GM18517 (cell line): ENCODE measurements around the gene EXOSC3.

ENCODE experiments used
- ATAC-seq: cut with Tn5 transposase; IDR thresholded peaks from one replicate; pipeline ENCODE4 v1.9.1; 2021; ENCODE audit warnings: mild to moderate bottlenecking, moderate library complexity; ENCODE audit not compliant: unreplicated experiment

EXOSC3 gene

DNA sequence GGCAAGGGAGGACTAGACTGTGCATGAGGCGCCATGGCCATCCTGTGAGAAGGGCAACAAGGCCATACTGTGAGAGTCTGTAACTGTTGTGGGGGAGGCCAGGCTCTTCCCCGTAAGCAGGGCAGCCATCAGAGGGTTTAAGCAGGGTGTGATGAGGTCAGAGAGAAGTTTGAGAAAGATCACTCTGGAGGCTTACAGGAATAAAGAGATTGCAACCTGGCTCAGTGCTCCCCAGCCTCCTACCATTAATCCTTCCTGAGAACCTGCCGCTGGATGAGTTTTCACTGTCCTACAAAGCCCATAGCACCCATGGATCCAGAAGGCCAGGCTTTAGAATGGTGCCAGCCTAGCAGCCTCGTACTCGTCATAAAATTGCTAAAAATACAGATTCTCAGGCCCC is 45.6 kb downstream of the EXOSC3 start:
- no peak for ATAC-seq

GRCh38 chr9:37732952-37733351 is 51.9 kb downstream of the EXOSC3 start:
- ATAC-seq: no peak

- ATAC-seq: no peak
These were observed 52.6 kb downstream of the EXOSC3 start for GRCh38 chr9:37732086-37732741.

GRCh38 chr9:37730839-37731238 is 54.0 kb downstream of the EXOSC3 start:
- ATAC-seq: no peak

DNA sequence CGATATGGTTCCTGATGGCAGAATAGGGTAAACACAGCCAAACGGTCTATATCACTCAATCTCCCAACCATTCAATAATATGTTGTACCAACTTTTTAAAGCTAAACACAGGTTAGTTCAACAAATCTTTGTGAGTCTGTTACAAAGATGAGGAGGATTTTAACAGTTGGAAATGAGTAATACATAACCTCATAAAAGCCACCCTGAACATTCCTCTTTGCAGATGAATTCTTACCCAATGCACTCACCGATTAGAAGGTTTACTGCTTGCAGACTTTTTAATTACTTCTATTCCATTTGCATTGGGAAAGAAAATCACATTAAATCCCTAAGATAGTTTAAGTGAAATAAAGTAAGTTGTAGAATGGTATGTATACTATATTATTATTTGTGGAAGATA is 54.6 kb downstream of the EXOSC3 start:
- no peak for ATAC-seq
